Pancreas (tissue), 10 donors: ENCODE data around the gene EVX1. TPM values are rescaled to one million over a fixed set of nuclear protein-coding genes. Genes with fewer than 3 reads are reported as not detected.

Experiments
- ATAC-seq, 4 donors: fragments of 200-7000 bp; cut with Tn5 transposase; one replicate each; pipeline versions ENCODE4 v1.8.0 to v1.9.1; 2020; ENCODE audit warnings: mild to moderate bottlenecking in 4 of 4, moderate library complexity in 4 of 4
- DNase-seq, 6 donors: peaks; one replicate each; pipeline ENCODE4 v3.0.0-alpha.2; 2020
- FAIRE-seq: peaks from 2 replicates; lab custom pipeline; 2012; peaks lifted over from hg19 to GRCh38; lab: Jason Lieb, UNC
- H3K27ac ChIP-seq, 4 donors: fragments of 200-600 bp; sonication (generic); 1 replicate in 3 of 4; 2 replicates in 1 of 4; pipeline versions ENCODE4 v1.5.0 to v1.8.0; 2020
- H3K27me3 ChIP-seq, 4 donors: fragments of 200-600 bp; one replicate each; pipeline ENCODE4 v1.8.0; 2021
- H3K36me3 ChIP-seq, 3 donors: fragments of 200-600 bp; sonication (generic) in 1 of 3; one replicate each; pipeline versions ENCODE4 v1.5.0 to v1.8.0; 2020 to 2021
- H3K4me1 ChIP-seq, 3 donors: fragments of 200-600 bp; one replicate each; pipeline ENCODE4 v1.8.0; 2021
- H3K4me3 ChIP-seq, 4 donors: fragments of 200-600 bp; sonication (generic) in 2 of 4; one replicate each; pipeline versions ENCODE4 v1.5.0 to v1.8.0; 2020 to 2021
- H3K9me3 ChIP-seq, 4 donors: fragments of 200-600 bp; one replicate each; pipeline ENCODE4 v1.8.0; 2021
- CTCF ChIP-seq, 4 donors: fragments of 200-600 bp; sonication (generic) in 3 of 4; IDR thresholded peaks; one replicate each; pipeline versions ENCODE4 v1.5.0 to v1.8.0; 2021; ENCODE audit warnings: antibody characterized with exemption in 4 of 4
- WGBS, 2 donors: extraction: QIAGEN DNeasy Blood & Tissue Kit; methylation state at CpG; one replicate each; pipeline ENCODE4 v1.1.7; 2013; 5-methylcytosine and 5-hydroxymethylcytosine counted together
- intact Hi-C, 3 donors: fragments of 100-400 bp; cut with DNase I; formaldehyde crosslinking; loops; one replicate each; pipeline versions ENCODE4 v1.11.1 to v1.14.2; 2022
- polyA plus RNA-seq, 2 donors: library from polyadenylated mRNA; stranded (reverse); fragments of 200-250 nt; gene quantifications; one replicate each; pipeline ENCODE4 v1.2.3, GENCODE V29; 2013
- total RNA-seq, 6 donors: library from RNA; stranded (reverse); fragmentation: NEBNext Ultra II Directional in 4 of 6; extraction: Animal tissue kit (Norgen Biotek cat#: 25700) in 4 of 6; gene quantifications; one replicate each; pipeline versions ENCODE4 v1.2.1 to v1.2.4, GENCODE V29; 2021 to 2023
- donor health status: healthy with polysubstance abuse.
- donor health status: DM: no; HTN: no; CAD: no; lungs with moderate emphysema.
- donor health status: DM: no; HTN: no; CAD: no.
- donor health status: control.
- donor health status: control.
- donor health status: Bipolar disorder and iron deficiency.
- donor health status: DM: yes; HTN: yes; CAD: no.
- donor health status: DM: no; HTN: no; CAD: no.
- donor health status: DM: no; HTN: no; CAD: no.
- donor health status: DM: yes; HTN: yes; CAD: no.

EVX1 gene
- total and polyA plus RNA-seq, 8 donors = 0.05 TPM; not detected in 7

- ATAC-seq = no peak
- TF ChIP-seq CTCF (IDR thresholded peaks at IDR 0.05) = no peak
- H3K9me3 ChIP-seq = no peaks in the 10 kb centered on the region
- no peaks in the 10 kb centered on the region for H3K36me3 ChIP-seq
- intact Hi-C loops = loop anchor here in 1 of 3 donors (10.0 kb wide), 1 partner anchor 355 kb away; no protein-coding TSS in a partner anchor
- no peak for FAIRE-seq
- H3K27me3 ChIP-seq = peaks cover 3 to 35% (median 17%) of the 10 kb centered on the region in 4 donors
- H3K4me3 ChIP-seq = no peak overlapping the region
- no peak overlapping the region for H3K27ac ChIP-seq
- no peaks in the 10 kb centered on the region for H3K4me1 ChIP-seq
- 64 to 68% methylated on average over 4 of the region's 4 CpGs for WGBS, 2 donors
- DNase-seq = no peak
Observed at GRCh38 chr7:27219821-27220220, 22.8 kb upstream of the EVX1 start.

GRCh38 chr7:27220440-27220955, 22.1 kb upstream of the EVX1 start:
- ATAC-seq = no peak
- Histone ChIP-seq H3K4me1 (no peaks in the 10 kb centered on the region), H3K27ac (no peak overlapping the region), H3K9me3 (no peaks in the 10 kb centered on the region), H3K4me3 (no peak overlapping the region), H3K36me3 (no peaks in the 10 kb centered on the region), H3K27me3 (peaks cover 3 to 39% (median 17%) of the 10 kb centered on the region in 4 donors)
- no peak for DNase-seq
- FAIRE-seq = no peak
- TF ChIP-seq CTCF (IDR thresholded peaks at IDR 0.05) = no peak
- 25 to 31% methylated on average over 32 to 45 of the region's 45 CpGs for WGBS, 2 donors
- intact Hi-C loops = loop anchor here in 1 of 3 donors (10.0 kb wide), 1 partner anchor 354 kb away; no protein-coding TSS in a partner anchor

GRCh38 chr7:27221201-27221797, 21.3 kb upstream of the EVX1 start:
- ATAC-seq (no peak), DNase-seq (no peak), FAIRE-seq (no peak)
- Histone ChIP-seq H3K27ac (no peak overlapping the region), H3K27me3 (peaks cover 3 to 46% (median 17%) of the 10 kb centered on the region in 4 donors), H3K4me3 (no peak overlapping the region), H3K9me3 (no peaks in the 10 kb centered on the region), H3K4me1 (no peaks in the 10 kb centered on the region), H3K36me3 (no peaks in the 10 kb centered on the region)
- TF ChIP-seq CTCF (IDR thresholded peaks at IDR 0.05) = no peak
- intact Hi-C loops = loop anchor here in 1 of 3 donors (10.0 kb wide), 1 partner anchor 354 kb away; no protein-coding TSS in a partner anchor
- WGBS, 2 donors = 88 to 92% methylated on average over 3 of the region's 3 CpGs

GRCh38 chr7:27223941-27224575, 18.5 kb upstream of the EVX1 start:
- no peak for TF ChIP-seq CTCF (IDR thresholded peaks at IDR 0.05)
- Histone ChIP-seq H3K27ac (no peak overlapping the region), H3K4me1 (no peaks in the 10 kb centered on the region), H3K27me3 (peaks cover 3 to 49% (median 17%) of the 10 kb centered on the region in 4 donors), H3K9me3 (no peaks in the 10 kb centered on the region), H3K36me3 (no peaks in the 10 kb centered on the region), H3K4me3 (no peak overlapping the region)
- ATAC-seq (no peak), FAIRE-seq (no peak), DNase-seq (no peak)
- intact Hi-C loops = loop anchor here in 1 of 3 donors (10.0 kb wide), 1 partner anchor 351 kb away; no protein-coding TSS in a partner anchor
